B cell (primary cell): Measurements from ENCODE around the gene MTUS2. TPM values are rescaled to one million over a fixed set of nuclear protein-coding genes. Genes with fewer than 3 reads are reported as not detected.

Source experiments
- ATAC-seq: fragments of 200-7000 bp; cut with Tn5 transposase; one replicate; pipeline ENCODE4 v1.10.0; 2021; ENCODE audit warnings: low read depth, mild to moderate bottlenecking, moderate number of reproducible peaks, moderate library complexity
- CTCF ChIA-PET: fragments of 350-600 bp; sonication (Branson Sonifier 250); formaldehyde crosslinking; loops from one replicate; lab custom pipeline; 2021; ENCODE audit warnings: antibody characterized with exemption, inconsistent platforms; lab: Charles Lee
- POLR2A ChIA-PET: fragments of 350-600 bp; sonication (Branson Sonifier 250); formaldehyde crosslinking; loops from one replicate; lab custom pipeline; 2021; ENCODE audit warnings: antibody characterized with exemption; lab: Charles Lee
- DNase-seq: peaks from one replicate; pipeline ENCODE4 v3.0.0; 2013
- H2AFZ ChIP-seq: 2 replicates; pipeline ENCODE4 v1.6.1; 2012; ENCODE audit warnings: mild to moderate bottlenecking, low read depth, low read length; ENCODE audit not compliant: insufficient read depth, poor library complexity, severe bottlenecking
- H3K27ac ChIP-seq, 2 donors: 1 replicate in 1 of 2; 2 replicates in 1 of 2; pipeline ENCODE4 v1.5.1; 2012 to 2013; ENCODE audit warnings: low read length in 2 of 2, mild to moderate bottlenecking in 2 of 2, moderate library complexity in 1 of 2
- H3K27me3 ChIP-seq, 4 experiments: fragments of 200-600 bp in 1 of 4; sonication (generic) in 1 of 4; replicated peaks in 1 of 4; 1 replicate in 2 of 4; 2 replicates in 2 of 4; pipeline versions ENCODE4 v1.6.1 to v1.7.0; 2013 to 2016; ENCODE audit warnings: low read length in 3 of 4, mild to moderate bottlenecking in 2 of 4, mixed read lengths in 1 of 4, moderate library complexity in 1 of 4; ENCODE audit not compliant: insufficient read depth in 4 of 4, control insufficient read depth in 3 of 4; ENCODE audit errors: control extremely low read depth in 1 of 4
- H3K36me3 ChIP-seq, 2 experiments: replicated peaks in 1 of 2; 1 replicate in 1 of 2; 2 replicates in 1 of 2; pipeline versions ENCODE4 v1.6.1 to v1.7.1; 2013; ENCODE audit warnings: low read length in 1 of 2; ENCODE audit not compliant: insufficient read depth in 2 of 2, control insufficient read depth in 1 of 2; ENCODE audit errors: control extremely low read depth in 1 of 2, extremely low read depth in 1 of 2
- H3K4me1 ChIP-seq, 2 donors: fragments of 200-600 bp in 1 of 2; sonication (generic) in 1 of 2; 1 replicate in 1 of 2; 2 replicates in 1 of 2; pipeline versions ENCODE4 v1.5.1 to v1.6.1; 2013 to 2017; ENCODE audit warnings: low read length in 2 of 2; ENCODE audit not compliant: control insufficient read depth in 2 of 2, insufficient read depth in 2 of 2
- H3K4me2 ChIP-seq: replicated peaks from 2 replicates; pipeline ENCODE3; 2012; ENCODE audit warnings: mild to moderate bottlenecking, low read depth, low read length; ENCODE audit not compliant: poor library complexity, severe bottlenecking
- H3K4me3 ChIP-seq, 5 experiments: fragments of 200-600 bp in 1 of 5; sonication (generic) in 1 of 5; 1 replicate in 3 of 5; 2 replicates in 2 of 5; pipeline versions ENCODE4 v1.5.1 to v1.7.0; 2011 to 2016; ENCODE audit warnings: low read length in 4 of 5, mild to moderate bottlenecking in 4 of 5, low read depth in 2 of 5, control low read depth in 1 of 5, moderate library complexity in 1 of 5; ENCODE audit not compliant: insufficient read depth in 1 of 5; ENCODE audit errors: control extremely low read depth in 1 of 5, extremely low read depth in 1 of 5
- H3K79me2 ChIP-seq: fragments of 200-600 bp; sonication (generic); one replicate; pipeline ENCODE4 v1.6.0; 2016; ENCODE audit warnings: low read length; ENCODE audit not compliant: control insufficient read depth, insufficient read depth
- H3K9ac ChIP-seq: fragments of 200-600 bp; sonication (generic); 2 replicates; pipeline ENCODE4 v1.6.1; 2017; ENCODE audit warnings: mild to moderate bottlenecking, low read length, moderate library complexity
- H3K9me3 ChIP-seq, 3 donors: one replicate each; pipeline versions ENCODE4 v1.6.1 to v1.7.1; 2013; ENCODE audit warnings: low read length in 2 of 3; ENCODE audit not compliant: control insufficient read depth in 2 of 3, insufficient read depth in 1 of 3; ENCODE audit errors: control extremely low read depth in 1 of 3
- H4K20me1 ChIP-seq: 2 replicates; pipeline ENCODE4 v1.6.0; 2012; ENCODE audit warnings: mild to moderate bottlenecking, low read length; ENCODE audit not compliant: insufficient read depth, control insufficient read depth, poor library complexity, severe bottlenecking
- H3K27ac Mint-ChIP-seq: one replicate; pipeline ENCODE4 v1.8.0; 2021; ENCODE audit warnings: mixed read lengths
- H3K27me3 Mint-ChIP-seq: one replicate; pipeline ENCODE4 v1.8.0; 2021; ENCODE audit warnings: mixed read lengths
- H3K4me1 Mint-ChIP-seq: one replicate; pipeline ENCODE4 v1.8.0; 2021; ENCODE audit warnings: mixed read lengths
- H3K4me3 Mint-ChIP-seq: one replicate; pipeline ENCODE4 v1.8.0; 2021; ENCODE audit warnings: mixed read lengths
- H3K9me3 Mint-ChIP-seq: one replicate; pipeline ENCODE4 v1.8.0; 2022; ENCODE audit warnings: mixed read lengths; ENCODE audit not compliant: insufficient read depth
- CTCF ChIP-seq: fragments of 200-600 bp; IDR thresholded peaks from one replicate; pipeline ENCODE4 v1.8.0; 2022; ENCODE audit warnings: antibody characterized with exemption, mild to moderate bottlenecking
- EZH2 ChIP-seq: IDR thresholded peaks from 2 replicates; pipeline ENCODE4 v1.6.1; 2012; ENCODE audit warnings: borderline replicate concordance, low read depth, mild to moderate bottlenecking, moderate library complexity, low read length; ENCODE audit not compliant: insufficient read depth, poor library complexity, severe bottlenecking
- WGBS: methylation state at CpG from one replicate; pipeline ENCODE4 v1.1.5; 2013; ENCODE audit warnings: missing lambda C conversion rate; ENCODE audit not compliant: insufficient coverage; 5-methylcytosine and 5-hydroxymethylcytosine counted together
- intact Hi-C: fragments of 100-400 bp; cut with micrococcal nuclease; formaldehyde crosslinking; loops from one replicate; pipeline ENCODE4 v1.10.0; 2022
- polyA plus RNA-seq: library from polyadenylated mRNA; depleted of rRNA; stranded (reverse); fragments of >200 nt; gene quantifications from 2 replicates; pipeline ENCODE4 v1.2.3, GENCODE V29; 2012
- total RNA-seq, 2 donors: library from RNA; stranded (reverse); fragments of 120-200 nt in 1 of 2; gene quantifications; 1 replicate in 1 of 2; 2 replicates in 1 of 2; pipeline versions ENCODE4 v1.2.3 to v1.2.4, GENCODE V29; 2013 to 2022

Gene MTUS2
- total and polyA plus RNA-seq, 2 donors (not counting 1 experiment from before 2014, with no cell fraction given) = 0.12 TPM; not detected in 1

GRCh38 chr13:29315847-29316246 lies 495.7 kb downstream of the MTUS2 start:
- no peak for ATAC-seq
- Histone ChIP-seq H3K9me3 (no peaks in the 10 kb centered on the region), H2AFZ (no peak overlapping the region), H3K9ac (no peak overlapping the region), H3K27me3 (no peaks in the 10 kb centered on the region), H4K20me1 (no peaks in the 10 kb centered on the region), H3K79me2 (no peaks in the 10 kb centered on the region), H3K36me3 (no peaks in the 10 kb centered on the region), H3K27ac (no peak overlapping the region), H3K4me2 (no peak overlapping the region), H3K4me3 (no peak overlapping the region), H3K4me1 (no peaks in the 10 kb centered on the region)
- ChIA-PET CTCF (no interaction called here), POLR2A (no interaction called here)
- TF ChIP-seq EZH2 (no peak), CTCF (no peak)
- intact Hi-C loops = no loop called here
- no peak overlapping the region for H3K4me3 Mint-ChIP-seq
- H3K9me3 Mint-ChIP-seq = no peaks in the 10 kb centered on the region
- peaks cover 12% of the 10 kb centered on the region for H3K27me3 Mint-ChIP-seq
- 76% methylated on average over 2 of the region's 2 CpGs for WGBS
- no peaks in the 10 kb centered on the region for H3K4me1 Mint-ChIP-seq
- no peak for DNase-seq
- H3K27ac Mint-ChIP-seq = no peak overlapping the region

- Histone ChIP-seq H3K79me2 (no peaks in the 10 kb centered on the region), H4K20me1 (no peaks in the 10 kb centered on the region), H2AFZ (no peak overlapping the region), H3K4me1 (no peaks in the 10 kb centered on the region), H3K4me2 (no peak overlapping the region), H3K27me3 (no peaks in the 10 kb centered on the region), H3K9ac (no peak overlapping the region), H3K9me3 (no peaks in the 10 kb centered on the region), H3K27ac (no peak overlapping the region), H3K36me3 (no peaks in the 10 kb centered on the region), H3K4me3 (no peak overlapping the region)
- POLR2A ChIA-PET = no interaction called here
- CTCF ChIA-PET = no interaction called here
- Mint-ChIP-seq H3K4me1 (no peaks in the 10 kb centered on the region), H3K9me3 (no peaks in the 10 kb centered on the region), H3K4me3 (no peak overlapping the region), H3K27ac (no peak overlapping the region), H3K27me3 (peaks cover 21% of the 10 kb centered on the region)
- TF ChIP-seq EZH2 = no peak
- TF ChIP-seq CTCF = no peak
- DNase-seq (no peak), ATAC-seq (no peak)
- no CpG with 5 or more reads among the region's 5 CpGs for WGBS
- intact Hi-C loops = no loop called here
Observed at GRCh38 chr13:29317828-29318227, 497.7 kb downstream of the MTUS2 start.
